ENCODE measurements around the gene C17orf113. TPM values are rescaled to one million over a fixed set of nuclear protein-coding genes. Genes with fewer than 3 reads are reported as not detected.
A peak's percentile ranks its signal among the peaks of the same experiment; 100 is the strongest.

The C17orf113 gene
- total and polyA plus RNA-seq, 2 of the 13 experiments (the other 11 are each of a cell fraction or from before 2014, with no cell fraction given) = 0.87 to 1.1 TPM

DNA sequence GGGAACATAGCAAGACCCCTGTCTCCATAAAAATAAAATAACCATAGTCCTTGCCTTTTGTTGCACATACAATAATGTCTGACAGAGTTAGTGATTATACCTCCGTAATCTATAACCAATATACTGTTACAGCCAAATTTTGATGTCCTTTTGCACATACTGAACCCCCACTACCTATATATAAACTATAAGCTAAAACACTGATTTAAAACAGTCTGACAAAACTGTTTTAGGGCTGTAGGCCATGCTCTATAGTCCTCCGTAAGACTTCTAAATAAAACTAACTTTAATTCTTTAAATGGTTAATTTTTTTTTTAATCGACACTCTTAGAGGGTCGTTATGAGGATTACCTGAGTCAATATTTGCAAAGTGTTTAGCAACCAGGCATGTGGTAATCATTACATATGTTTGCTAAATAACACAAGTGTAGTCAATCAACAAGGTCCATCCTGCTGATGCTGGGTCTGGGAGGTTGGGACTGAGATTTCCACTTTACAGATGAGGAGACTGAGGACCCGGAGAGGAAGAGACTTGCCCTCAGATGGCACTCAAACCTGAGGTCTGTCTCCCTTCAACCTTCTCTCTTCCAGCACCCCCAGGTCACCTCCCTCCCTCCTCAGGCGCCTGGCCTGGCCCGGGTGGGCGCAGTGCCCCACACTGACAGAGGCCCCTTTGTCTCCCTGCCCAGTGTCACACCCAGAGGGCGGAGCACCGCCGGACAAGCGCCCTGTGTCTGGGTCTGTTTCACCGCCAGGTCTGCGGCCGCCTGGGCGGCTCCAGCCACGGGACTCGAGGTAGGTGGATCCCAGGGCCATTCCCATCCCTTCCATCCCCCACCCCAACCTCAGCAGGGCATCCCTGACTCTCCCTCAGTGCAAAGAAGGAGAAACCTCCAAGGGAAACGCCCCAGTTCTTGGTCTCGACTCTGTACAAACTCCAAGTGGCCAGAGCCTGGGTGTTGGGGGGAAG is 37.6 kb upstream of the C17orf113 start (continued):
- TF ChIP-seq ZNF660 (CRISPR knock-in tag; IDR thresholded peaks at IDR 0.05; ENCODE audit: borderline replicate concordance, low read depth) = no peak

DNA sequence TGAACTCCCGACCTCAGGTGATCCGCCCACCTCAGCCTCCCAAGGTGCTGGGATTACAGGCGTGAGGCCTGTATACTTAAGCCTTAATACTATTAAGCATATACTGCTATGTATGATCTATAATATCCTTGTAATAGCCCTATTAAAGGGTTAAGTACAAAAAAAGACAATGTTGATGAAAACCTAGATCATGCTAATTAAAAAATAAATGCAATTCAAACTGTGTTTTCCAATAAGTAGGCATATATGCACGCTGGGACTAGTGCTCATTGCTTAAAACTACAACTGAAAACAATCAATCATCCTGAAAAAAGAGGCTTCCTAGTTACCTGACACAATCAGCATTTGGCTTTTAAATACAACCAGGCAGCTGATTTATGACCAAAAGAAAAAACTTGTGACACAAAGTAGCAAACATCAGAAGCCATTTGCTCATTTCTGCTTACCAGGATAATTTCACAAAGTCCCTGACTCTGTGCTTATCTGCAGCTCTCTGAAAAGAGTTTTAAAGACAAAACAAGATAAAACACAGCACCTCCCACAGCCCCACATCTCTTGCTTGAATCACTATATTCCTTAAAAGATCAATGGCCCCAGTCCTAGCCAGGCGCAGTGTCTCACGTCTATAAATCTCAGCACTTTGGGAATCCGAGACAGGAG is 36.8 kb upstream of the C17orf113 start:
- no peaks in the 10 kb centered on the region for H3K27me3 ChIP-seq (ENCODE audit: control insufficient read depth in 1 of 2, insufficient read depth in 2 of 2, low read length in 2 of 2)
- no peaks in the 10 kb centered on the region for H4K20me1 ChIP-seq (ENCODE audit: insufficient read depth, low read length)
- ChIA-PET POLR2A (interaction anchor here (1.1 to 1.3 kb wide), 2 partner anchors 398 to 399 kb away, joined by 3 read pairs; no protein-coding TSS in a partner anchor), CTCF (ENCODE audit: low intra/inter-chr PET ratio, low total read pairs) (no interaction called here)
- no peaks in the 10 kb centered on the region for H3K79me2 ChIP-seq (ENCODE audit: insufficient read depth, low read length)
- peaks cover 52% of the 10 kb centered on the region for H3K4me1 ChIP-seq (ENCODE audit: insufficient read depth, low read length)
- ATAC-seq (peak; percentile 5; the same call in 1 of the 3 replicates), FAIRE-seq (peak; percentile 48), DNase-seq (ENCODE audit: low spot score) (peak; percentile 69)
- H2AFZ ChIP-seq (ENCODE audit: low read length) = no peak overlapping the region
- in situ Hi-C loops (cut with HindIII; ENCODE audit: extremely low pct_ligation_motif_present, low pct_unique_long_range_greater_than_20kb) (no loop called here), intact Hi-C loops (cut with micrococcal nuclease; ENCODE audit: unreplicated experiment) (no loop called here)
- no TSS peak for BruUV-seq (replicated peaks)
- peak overlapping the region; percentile 32; the same call in 1 of the 2 replicates for H3K9ac ChIP-seq (ENCODE audit: insufficient read depth, low read depth, low read length)
- H3K9me3 ChIP-seq (ENCODE audit: low read length) = no peaks in the 10 kb centered on the region
- 5% methylated on average over 7 of the region's 7 CpGs for WGBS (ENCODE audit: low lambda C conversion rate)
- peak overlapping the region; percentile 69 for H3K4me2 ChIP-seq (ENCODE audit: low read depth, low read length)
- H3K27ac ChIP-seq (ENCODE audit: extremely low read length, insufficient read depth, low read length) = peak overlapping the region; percentile 56
- H3K36me3 ChIP-seq (replicated peaks in 1 of 2; ENCODE audit: control insufficient read depth in 1 of 2, insufficient read depth in 2 of 2, low read length in 2 of 2) = no peaks in the 10 kb centered on the region
- peak overlapping the region in 2 of 3 experiments; percentile 0 to 6; a peak in 2 of 6 replicates for H3K4me3 ChIP-seq (replicated peaks in 1 of 3; ENCODE audit: insufficient read depth in 1 of 3, low read depth in 2 of 3, low read length in 3 of 3)
- no peak for TF ChIP-seq FOXM1 (CRISPR knock-in tag; IDR thresholded peaks at IDR 0.05)
- TF ChIP-seq CEBPB (IDR thresholded peaks at IDR 0.05; ENCODE audit: borderline replicate concordance, low read depth, low read length) = no peak
- TF ChIP-seq, protein P1, sequence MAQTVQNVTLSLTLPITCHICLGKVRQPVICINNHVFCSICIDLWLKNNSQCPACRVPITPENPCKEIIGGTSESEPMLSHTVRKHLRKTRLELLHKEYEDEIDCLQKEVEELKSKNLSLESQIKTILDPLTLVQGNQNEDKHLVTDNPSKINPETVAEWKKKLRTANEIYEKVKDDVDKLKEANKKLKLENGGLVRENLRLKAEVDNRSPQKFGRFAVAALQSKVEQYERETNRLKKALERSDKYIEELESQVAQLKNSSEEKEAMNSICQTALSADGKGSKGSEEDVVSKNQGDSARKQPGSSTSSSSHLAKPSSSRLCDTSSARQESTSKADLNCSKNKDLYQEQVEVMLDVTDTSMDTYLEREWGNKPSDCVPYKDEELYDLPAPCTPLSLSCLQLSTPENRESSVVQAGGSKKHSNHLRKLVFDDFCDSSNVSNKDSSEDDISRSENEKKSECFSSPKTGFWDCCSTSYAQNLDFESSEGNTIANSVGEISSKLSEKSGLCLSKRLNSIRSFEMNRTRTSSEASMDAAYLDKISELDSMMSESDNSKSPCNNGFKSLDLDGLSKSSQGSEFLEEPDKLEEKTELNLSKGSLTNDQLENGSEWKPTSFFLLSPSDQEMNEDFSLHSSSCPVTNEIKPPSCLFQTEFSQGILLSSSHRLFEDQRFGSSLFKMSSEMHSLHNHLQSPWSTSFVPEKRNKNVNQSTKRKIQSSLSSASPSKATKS (CRISPR knock-in tag; IDR thresholded peaks at IDR 0.05) = 0 out of 2 replicates have a peak, but pooled peaks have one; percentile 5
- TF ChIP-seq, protein P2, sequence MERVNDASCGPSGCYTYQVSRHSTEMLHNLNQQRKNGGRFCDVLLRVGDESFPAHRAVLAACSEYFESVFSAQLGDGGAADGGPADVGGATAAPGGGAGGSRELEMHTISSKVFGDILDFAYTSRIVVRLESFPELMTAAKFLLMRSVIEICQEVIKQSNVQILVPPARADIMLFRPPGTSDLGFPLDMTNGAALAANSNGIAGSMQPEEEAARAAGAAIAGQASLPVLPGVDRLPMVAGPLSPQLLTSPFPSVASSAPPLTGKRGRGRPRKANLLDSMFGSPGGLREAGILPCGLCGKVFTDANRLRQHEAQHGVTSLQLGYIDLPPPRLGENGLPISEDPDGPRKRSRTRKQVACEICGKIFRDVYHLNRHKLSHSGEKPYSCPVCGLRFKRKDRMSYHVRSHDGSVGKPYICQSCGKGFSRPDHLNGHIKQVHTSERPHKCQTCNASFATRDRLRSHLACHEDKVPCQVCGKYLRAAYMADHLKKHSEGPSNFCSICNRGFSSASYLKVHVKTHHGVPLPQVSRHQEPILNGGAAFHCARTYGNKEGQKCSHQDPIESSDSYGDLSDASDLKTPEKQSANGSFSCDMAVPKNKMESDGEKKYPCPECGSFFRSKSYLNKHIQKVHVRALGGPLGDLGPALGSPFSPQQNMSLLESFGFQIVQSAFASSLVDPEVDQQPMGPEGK (CRISPR knock-in tag; IDR thresholded peaks at IDR 0.05) = 0 out of 2 replicates have a peak, but pooled peaks have one; percentile 24
- peak; percentile 67 for TF ChIP-seq ZNF652 (CRISPR knock-in tag; IDR thresholded peaks at IDR 0.05; ENCODE audit: borderline replicate concordance, low read depth)
- TF ChIP-seq, protein P3, sequence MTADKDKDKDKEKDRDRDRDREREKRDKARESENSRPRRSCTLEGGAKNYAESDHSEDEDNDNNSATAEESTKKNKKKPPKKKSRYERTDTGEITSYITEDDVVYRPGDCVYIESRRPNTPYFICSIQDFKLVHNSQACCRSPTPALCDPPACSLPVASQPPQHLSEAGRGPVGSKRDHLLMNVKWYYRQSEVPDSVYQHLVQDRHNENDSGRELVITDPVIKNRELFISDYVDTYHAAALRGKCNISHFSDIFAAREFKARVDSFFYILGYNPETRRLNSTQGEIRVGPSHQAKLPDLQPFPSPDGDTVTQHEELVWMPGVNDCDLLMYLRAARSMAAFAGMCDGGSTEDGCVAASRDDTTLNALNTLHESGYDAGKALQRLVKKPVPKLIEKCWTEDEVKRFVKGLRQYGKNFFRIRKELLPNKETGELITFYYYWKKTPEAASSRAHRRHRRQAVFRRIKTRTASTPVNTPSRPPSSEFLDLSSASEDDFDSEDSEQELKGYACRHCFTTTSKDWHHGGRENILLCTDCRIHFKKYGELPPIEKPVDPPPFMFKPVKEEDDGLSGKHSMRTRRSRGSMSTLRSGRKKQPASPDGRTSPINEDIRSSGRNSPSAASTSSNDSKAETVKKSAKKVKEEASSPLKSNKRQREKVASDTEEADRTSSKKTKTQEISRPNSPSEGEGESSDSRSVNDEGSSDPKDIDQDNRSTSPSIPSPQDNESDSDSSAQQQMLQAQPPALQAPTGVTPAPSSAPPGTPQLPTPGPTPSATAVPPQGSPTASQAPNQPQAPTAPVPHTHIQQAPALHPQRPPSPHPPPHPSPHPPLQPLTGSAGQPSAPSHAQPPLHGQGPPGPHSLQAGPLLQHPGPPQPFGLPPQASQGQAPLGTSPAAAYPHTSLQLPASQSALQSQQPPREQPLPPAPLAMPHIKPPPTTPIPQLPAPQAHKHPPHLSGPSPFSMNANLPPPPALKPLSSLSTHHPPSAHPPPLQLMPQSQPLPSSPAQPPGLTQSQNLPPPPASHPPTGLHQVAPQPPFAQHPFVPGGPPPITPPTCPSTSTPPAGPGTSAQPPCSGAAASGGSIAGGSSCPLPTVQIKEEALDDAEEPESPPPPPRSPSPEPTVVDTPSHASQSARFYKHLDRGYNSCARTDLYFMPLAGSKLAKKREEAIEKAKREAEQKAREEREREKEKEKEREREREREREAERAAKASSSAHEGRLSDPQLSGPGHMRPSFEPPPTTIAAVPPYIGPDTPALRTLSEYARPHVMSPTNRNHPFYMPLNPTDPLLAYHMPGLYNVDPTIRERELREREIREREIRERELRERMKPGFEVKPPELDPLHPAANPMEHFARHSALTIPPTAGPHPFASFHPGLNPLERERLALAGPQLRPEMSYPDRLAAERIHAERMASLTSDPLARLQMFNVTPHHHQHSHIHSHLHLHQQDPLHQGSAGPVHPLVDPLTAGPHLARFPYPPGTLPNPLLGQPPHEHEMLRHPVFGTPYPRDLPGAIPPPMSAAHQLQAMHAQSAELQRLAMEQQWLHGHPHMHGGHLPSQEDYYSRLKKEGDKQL (CRISPR knock-in tag; IDR thresholded peaks at IDR 0.05; ENCODE audit: low read depth) = no peak
- no peak for TF ChIP-seq ZNF782 (CRISPR knock-in tag; IDR thresholded peaks at IDR 0.05; ENCODE audit: borderline replicate concordance)
- TF ChIP-seq GFI1 (CRISPR knock-in tag; IDR thresholded peaks at IDR 0.05; ENCODE audit: borderline replicate concordance) = 0 out of 2 replicates have a peak, but pooled peaks have one; percentile 25

Data from HepG2 (cell line).